HTR-8/SVneo (cell line): ENCODE results near the gene POLR3GL.
"Not testable (repeated sequence)": the region's sequence is repeated elsewhere in the genome, so short reads cannot be mapped to it uniquely, and the experiment has no call there.

ENCODE experiments used
- DNase-seq: peaks from one replicate; pipeline ENCODE4 v3.0.0; 2011; ENCODE audit warnings: low spot score, mixed read lengths; ENCODE audit not compliant: insufficient read length
- FAIRE-seq: peaks from 2 replicates; lab custom pipeline; 2011; peaks lifted over from hg19 to GRCh38; lab: Jason Lieb, UNC

Gene POLR3GL, protein sequence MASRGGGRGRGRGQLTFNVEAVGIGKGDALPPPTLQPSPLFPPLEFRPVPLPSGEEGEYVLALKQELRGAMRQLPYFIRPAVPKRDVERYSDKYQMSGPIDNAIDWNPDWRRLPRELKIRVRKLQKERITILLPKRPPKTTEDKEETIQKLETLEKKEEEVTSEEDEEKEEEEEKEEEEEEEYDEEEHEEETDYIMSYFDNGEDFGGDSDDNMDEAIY

DNA sequence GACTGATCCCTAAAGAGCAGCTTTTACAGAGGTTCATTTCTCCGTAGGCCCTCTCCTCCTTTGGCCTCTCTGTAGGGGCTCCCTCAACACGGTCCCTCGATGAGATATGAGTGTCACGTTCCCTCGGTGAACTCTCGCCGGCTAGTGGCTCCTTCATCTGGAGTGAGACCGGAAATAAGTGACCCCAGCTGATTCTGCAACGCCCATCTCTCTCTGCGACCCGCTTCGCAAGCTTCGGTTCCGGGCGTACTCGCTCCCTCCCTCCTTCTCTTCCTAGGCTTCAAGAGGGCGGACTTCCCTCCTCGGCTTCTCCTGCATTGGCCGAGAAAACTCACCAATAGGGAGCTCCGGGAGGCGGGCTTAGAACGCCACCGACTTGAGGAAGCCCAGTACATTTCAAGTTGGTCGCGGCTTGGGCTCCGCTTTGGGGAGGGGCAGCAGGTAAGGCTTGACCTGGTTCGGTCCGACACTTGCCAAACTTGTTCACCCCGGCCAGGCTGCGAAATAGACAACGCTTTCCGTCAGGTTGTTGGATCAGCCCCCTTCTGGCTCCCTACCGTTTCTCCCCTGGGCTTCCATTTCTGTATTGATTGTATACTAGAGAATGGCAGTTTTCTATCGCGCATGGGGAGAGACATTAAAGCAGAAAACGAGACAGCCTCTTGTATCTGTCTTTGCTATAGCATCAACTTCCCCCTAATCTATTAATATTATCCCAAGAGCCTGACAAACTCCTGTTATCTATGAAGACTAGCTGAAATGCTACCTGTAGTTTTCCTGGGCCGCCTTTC is at the start of gene POLR3GL, which contains the start of gene ANKRD34A:
TSS of gene POLR3GL (plus strand) at position 363 of the 791 bp plus-strand sequence. CDS start 10,176 bp downstream, outside the sequence.
TSS of gene ANKRD34A (minus strand) at position 248 of the 791 bp plus-strand sequence. CDS start 2,816 bp downstream, outside the sequence.
- no peak for FAIRE-seq

DNA sequence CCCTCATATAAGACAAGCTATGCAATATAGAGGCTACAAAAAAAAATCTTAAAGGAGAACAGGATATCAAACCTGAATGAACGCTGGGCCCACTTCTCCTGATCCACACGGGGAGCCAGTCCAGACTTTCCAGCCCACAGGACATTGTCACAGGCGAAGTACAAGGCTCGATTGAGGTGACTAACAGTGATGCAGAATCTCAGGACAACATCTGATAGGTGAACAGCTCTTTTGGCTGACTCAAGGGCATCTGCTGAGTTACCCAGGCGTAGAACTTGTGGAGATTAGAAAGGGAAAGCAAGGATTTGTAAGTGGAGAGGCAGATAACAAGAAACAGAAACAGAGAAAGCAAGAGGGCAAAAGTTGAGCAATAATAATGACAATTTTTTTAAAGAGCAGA is 47.7 kb upstream of the POLR3GL start:
- FAIRE-seq: no peak
- no peak for DNase-seq

More for the DNA sequence above, at the start of gene POLR3GL, which contains the start of gene ANKRD34A:
- DNase-seq: peak; percentile 84

DNA sequence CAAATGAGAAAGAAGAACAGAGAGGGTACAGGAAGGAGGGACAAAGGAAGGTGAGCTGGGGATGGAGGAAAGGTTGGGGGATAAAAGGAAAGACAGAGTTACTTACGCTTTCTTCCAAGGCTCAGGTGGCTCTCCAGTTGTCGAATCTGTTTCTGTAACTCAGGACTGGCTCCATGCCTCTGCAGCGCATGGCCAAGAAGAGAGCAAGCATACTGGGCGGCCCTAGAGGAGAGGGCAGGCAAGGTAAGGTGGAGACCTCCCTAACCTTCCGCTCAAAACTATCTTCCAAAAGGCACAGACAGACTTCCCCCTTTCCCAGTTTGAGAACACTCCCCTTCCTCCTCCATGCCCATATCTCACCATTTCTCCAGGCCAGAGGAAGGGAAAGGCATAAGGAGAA is 46.9 kb upstream of the POLR3GL start:
- no peak for DNase-seq
- no peak for FAIRE-seq

DNA sequence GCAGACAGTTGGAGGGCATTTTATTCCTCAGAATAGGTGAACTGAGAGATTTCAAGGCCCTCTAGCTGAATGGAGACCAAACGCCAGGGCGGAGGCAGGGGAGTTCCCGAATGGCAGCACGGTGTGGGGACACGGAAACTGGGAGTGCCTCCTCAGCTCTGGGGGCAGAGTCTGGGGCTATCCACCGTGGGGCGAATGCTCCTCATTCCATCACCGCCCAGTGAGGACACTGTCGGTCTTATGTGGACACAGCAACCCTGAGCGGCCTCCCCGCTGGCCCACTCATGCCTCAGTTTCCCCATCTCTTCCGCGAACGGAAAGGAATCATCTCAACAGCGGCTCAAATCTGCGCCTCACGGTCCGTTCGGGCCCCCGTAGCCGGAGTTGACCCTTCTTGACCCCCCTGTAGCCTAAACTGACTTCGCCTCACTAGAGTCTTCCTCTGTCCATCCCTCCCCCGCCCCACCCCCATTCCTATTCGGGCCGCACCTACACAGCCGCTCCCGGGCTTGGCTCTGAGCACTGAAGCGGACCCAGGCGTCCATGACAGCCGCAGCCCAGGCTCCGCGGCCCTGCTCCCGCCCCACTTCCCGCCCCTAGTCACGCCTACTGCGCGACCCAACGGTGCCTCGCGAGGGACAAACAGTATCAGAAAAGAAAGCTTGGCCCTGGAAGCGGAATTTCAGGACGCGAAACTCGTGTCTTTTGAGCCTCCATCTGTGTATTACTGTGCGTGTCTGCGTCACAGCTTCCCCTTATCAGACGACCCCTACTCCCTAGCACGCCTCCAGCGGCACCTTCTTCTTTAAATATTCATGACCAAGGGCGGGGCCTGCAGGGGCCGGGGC is 46.1 kb upstream of the POLR3GL start, which contains the start of gene PEX11B:
TSS of gene PEX11B (minus strand) at position 574 of the 848 bp plus-strand sequence. CDS start at position 545, 29 bp downstream.
- DNase-seq: peak; percentile 72
- no peak for FAIRE-seq

DNA sequence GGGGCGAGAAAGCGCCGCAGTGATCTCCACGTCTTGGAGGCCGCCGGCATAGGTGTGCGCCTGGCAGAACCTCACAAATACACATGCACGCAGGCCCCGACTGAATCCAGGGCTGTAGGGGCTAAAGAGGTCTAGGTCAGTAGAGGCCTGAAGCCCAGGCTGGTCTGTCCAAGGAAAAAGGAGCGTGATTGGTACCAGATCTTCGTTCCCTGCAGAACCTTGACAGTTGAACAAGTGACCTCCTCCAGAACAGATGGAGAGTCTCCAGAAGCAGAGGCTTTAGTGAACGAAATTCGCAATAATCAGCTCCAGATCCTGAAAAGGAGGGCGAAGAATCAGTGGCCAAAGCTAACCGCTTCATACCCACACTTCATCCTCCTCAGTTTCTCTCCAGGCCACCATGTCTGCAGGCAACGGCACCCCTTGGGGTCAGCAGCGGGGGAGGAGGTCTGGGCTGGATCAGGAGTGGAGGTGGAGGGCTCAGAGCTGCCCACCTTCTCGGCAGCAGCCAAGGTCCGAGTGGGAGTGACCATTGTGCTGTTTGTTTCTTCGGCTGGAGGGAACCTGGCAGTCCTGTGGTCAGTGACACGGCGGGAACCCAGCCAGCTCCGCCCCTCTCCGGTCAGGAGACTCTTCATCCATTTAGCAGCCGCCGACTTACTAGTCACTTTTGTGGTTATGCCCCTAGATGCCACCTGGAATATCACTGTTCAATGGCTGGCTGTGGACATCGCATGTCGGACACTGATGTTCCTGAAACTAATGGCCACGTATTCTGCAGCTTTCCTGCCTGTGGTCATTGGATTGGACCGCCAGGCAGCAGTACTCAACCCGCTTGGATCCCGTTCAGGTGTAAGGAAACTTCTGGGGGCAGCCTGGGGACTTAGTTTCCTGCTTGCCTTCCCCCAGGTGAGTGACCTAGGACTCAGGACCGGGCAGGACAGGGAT is 45.2 kb upstream of the POLR3GL start:
- FAIRE-seq (no peak), DNase-seq (peak; percentile 33)

DNA sequence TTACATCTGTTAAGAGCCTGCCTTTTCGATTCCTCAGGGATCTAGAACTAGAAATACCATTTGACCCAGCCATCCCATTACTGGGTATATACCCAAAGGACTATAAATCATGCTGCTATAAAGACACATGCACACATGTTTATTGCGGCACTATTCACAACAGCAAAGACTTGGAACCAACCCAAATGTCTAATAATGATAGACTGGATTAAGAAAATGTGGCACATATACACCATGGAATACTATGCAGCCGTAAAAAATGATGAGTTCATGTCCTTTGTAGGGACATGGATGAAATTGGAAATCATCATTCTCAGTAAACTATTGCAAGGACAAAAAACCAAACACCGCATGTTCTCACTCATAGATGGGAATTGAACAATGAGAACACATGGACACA is 44.2 kb upstream of the POLR3GL start:
- not testable (repeated sequence) for FAIRE-seq, DNase-seq

DNA sequence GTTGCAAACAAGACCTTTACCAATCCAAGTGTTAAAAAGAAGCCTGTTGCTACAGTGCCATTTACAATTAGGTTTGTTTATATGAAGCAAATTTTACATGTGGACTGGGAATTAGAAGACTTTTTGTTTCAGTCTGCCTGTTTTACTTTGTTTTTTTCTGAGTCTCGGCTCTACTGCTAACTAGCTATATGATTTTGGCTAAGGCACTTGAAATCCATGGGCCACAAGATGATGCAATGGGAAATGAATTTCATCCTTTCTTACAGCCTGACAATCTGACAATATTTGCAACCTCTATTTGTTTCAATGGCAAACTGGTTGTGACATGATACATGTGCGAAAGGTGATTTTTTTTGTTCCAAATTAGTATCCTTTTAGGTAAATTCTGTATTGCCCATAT is 42.2 kb upstream of the POLR3GL start:
- FAIRE-seq: no peak
- DNase-seq: no peak

DNA sequence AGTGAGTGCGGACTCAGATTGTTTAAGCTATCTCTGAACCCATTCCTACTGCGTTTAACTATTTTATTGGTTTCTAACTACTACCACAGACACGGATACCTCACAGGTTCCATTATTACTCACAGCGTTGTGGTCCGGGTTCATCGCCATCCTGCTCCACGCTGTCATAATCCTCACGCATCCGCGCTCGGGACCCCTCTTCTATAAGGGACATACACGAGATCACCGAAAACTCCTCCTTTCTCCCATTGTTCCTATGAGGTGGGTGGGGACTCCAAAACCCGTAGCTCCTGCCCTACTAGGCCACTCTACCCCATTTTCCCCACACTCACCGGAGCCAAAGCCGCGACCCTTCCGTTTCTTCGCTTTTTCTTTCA is 37.8 kb upstream of the POLR3GL start:
- FAIRE-seq (no peak), DNase-seq (no peak)

DNA sequence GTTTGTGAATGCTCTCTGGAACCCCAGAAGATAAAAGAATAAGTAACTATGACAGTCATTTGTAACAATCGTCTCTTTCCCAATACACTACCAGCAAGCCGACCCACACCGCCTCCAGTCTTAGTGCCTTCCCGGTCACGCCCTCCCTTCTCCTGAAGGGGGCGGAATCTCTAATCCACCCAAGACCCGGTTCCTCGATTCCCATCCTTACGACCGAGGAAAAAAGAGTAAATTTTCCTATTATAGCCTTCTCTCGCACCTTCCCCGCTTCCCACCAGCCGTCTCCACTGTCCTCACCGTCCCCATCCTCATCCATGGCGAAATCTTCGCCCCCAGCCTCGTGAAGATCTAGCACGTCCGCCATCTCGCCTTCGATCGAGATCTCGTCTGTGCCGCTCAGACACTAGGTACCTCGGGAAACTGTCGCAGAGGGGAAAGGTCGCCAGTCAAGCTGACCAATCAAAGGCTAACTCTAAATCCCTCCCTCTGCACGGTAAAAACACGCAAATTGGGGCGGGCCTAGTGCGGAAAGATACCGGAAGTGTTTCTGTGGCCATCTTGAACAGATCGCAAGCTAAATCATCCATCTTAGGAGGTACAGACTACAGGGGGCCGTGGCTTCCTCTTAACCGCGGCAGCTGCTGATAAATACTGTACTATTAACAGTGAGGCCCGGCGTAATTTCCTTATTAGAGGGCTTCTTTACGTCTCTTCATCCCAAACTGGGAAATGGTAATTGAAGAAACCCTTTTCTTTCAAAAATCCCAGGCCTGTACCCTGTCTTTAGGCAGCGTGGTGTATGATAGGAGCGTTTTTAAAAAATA is 37.2 kb upstream of the POLR3GL start, which contains the start of gene RBM8A:
TSS of gene RBM8A (minus strand) at position 422 of the 824 bp plus-strand sequence. CDS start at position 364, 58 bp downstream.
- peak; percentile 78 for FAIRE-seq

DNA sequence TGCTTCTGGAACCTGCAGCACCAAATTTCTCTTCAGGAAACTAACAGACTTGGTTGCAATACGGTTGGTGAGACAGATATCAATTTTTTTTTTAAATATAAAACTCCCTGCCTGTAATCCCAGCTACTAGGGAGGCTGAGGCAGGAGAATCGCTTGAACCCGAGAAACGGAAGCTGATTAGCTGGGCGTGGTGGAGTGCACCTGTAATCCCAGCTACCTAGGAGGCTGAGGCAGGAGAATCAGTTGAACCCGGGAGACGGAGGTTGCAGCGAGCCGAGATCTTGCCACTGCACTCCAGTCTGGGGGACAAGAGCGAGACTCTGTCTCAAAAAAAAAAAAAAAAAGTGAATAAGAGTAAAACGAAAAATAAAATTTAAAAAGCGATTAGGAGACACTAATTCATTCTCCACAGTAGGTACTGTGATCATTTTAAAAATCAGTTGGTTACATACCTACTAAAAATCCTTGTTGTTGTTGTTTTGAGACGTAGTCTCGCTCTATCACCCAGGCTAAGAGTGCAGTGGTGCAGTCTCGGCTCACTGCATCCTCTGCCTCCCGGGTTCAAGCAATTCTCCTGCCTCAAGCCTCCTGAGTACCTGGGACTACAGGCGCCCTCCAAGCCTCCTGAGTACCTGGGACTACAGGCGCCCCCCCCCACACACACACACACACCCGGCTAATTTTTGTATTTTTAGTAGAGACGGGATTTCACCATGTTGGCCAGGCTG is 36.4 kb upstream of the POLR3GL start:
- no peak for DNase-seq
- no peak for FAIRE-seq

More for the DNA sequence above, 37.2 kb upstream of the POLR3GL start, which contains the start of gene RBM8A:
- DNase-seq: peak; percentile 88

DNA sequence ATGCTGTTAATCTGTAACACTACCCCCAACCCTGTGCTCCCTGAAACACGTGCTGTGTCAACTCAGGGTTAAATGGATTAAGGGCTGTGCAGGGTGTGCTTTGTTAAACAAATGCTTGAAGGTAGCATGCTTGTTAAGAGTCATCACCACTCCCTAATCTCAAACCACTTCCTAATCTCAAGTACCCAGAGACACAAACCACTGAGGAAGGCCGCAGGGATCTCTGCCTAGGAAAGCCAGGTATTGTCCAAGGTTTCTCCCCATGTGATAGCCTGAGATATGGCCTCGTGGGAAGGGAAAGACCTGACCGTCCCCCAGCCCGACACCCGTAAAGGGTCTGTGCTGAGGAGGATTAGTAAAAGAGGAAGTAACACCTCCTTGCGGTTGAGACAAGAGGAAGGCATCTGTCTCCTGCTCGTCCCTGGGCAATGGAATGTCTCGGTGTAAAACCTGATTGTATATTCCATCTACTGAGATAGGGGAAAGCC is 31.9 kb upstream of the POLR3GL start:
- not testable (repeated sequence) for FAIRE-seq, DNase-seq

DNA sequence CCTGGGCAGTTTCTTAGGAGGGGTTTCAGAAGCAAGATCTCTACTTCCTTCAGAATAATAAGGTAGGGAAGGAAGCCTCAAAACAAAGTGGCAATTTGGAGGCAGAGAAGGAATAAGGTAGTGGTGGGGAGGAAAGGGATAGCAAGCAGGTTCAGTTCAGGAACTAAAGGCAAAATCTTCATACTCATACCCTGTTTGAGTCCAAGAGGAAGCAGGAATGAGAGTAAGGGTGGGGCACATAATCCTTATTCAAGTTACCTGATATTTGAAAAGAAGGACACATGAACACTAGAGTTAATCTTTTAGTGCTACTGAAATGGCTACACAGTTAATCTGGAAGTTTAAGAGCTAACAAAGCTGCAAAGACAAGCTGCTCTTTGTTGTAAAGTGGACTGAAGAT is 28.8 kb upstream of the POLR3GL start:
- FAIRE-seq: no peak
- no peak for DNase-seq

DNA sequence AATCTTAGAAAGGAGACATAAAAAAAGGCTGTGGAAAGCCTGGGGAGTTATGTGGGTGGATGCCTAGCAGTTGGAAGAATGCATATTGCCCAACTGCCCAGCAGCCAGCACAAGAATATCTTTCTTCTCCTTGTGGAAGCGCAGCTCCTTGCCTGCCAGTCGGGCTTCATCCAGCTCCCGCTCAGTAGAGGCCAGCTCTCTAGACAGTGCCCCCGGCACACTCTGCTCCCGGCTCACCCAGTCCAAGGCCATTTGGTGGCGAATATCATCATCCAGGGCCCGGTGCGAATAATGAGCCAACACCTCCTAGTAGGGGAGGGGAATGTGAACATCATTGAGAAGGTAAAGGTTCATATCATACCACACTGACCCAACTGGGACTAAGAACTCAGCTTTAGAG is 28.2 kb upstream of the POLR3GL start:
- FAIRE-seq: no peak
- no peak for DNase-seq

DNA sequence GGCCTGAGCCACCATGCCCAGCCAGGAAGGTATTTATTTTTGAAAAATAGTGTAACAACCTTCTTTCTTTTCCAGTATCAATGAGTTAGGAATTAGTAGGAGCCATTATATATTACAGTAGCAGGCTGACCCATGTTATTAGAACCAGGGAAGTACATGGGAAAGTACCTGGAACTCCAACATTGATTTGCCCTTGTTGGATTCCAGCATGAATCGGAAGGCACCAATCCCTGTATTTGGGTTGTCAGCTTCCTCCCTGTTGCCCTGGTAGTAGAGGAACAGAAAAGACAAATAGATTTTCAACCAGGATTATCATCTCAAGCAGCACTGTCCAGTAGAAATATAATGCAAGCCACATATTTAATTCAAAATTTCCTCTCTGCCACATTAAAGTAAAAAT is 27.1 kb upstream of the POLR3GL start:
- no peak for FAIRE-seq
- no peak for DNase-seq

DNA sequence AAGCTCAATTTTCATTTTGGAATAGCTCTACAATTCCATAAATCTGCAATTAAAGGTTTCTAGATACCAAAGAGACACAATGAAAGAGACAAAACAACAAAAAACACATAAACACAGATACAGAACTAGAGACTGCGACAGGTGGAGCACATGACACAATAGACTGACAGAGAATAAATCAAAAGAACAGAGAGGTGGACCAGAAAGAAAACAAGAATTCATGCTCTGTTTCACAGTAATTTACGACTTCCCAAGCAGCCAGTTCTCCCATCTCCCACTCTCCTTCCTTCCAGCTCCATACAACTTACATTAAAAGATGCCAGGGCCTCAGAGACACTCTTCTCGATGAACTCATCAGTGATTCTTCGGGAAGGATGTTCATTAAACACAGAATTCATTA is 22.1 kb upstream of the POLR3GL start:
- FAIRE-seq: no peak
- DNase-seq: no peak

DNA sequence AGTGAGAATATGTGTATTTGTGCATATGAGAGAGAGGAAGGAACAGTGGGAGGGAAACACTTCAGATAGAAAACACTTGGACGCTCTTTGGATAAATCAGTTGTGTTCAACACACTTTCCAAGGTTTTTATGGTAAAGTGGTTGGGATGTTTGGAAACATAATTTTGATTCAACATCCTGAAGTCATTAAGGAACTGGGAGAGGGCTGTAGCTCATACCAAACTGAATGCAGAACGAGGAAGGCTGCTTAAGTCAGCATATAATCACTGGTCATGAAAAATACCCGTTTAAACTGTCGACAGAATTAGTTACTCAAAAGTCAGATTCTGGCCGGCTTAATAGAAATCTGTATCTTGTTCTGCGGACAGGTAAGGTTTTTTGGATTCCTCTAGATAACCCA is 21.6 kb upstream of the POLR3GL start:
- DNase-seq (no peak), FAIRE-seq (no peak)

DNA sequence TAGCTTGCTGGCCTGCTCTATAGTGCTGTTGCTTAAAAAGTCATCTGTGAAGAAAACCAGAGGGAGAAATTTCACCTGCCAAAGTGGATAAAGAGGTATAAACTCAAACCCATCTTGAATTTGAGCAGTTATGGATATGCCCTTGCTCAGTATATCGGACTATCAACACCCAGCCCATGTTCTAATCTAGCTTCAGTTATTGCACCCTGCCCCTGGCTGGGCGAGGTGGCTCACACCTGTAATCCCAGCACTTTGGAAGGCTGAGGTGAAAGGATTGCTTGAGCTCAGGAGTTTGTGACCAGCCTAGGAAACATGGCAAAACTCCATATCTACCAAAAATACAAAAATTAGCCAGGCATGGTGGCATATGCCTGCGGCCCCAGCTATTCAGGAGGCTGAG is 20.0 kb upstream of the POLR3GL start:
- no peak for FAIRE-seq
- no peak for DNase-seq
